Measurements from ENCODE around the gene MEGF8. TPM values are rescaled to one million over a fixed set of nuclear protein-coding genes. Genes with fewer than 3 reads are reported as not detected.

Gene MEGF8
- total RNA-seq, 1 experiment from 2014 or later, result 4.9 TPM

- DNase-seq (ENCODE audit: low spot score), result no peak
Measured at GRCh38 chr19:42356686-42357085, 31.3 kb downstream of the MEGF8 start.

GRCh38 chr19:42357290-42357689 is 31.9 kb downstream of the MEGF8 start:
- DNase-seq (ENCODE audit: low spot score), result no peak

GRCh38 chr19:42360787-42361544 is 35.5 kb downstream of the MEGF8 start:
- no peak for DNase-seq (ENCODE audit: low spot score)

GRCh38 chr19:42361545-42361910 is 36.1 kb downstream of the MEGF8 start:
- DNase-seq (ENCODE audit: low spot score), result no peak

GRCh38 chr19:42362342-42362741 is 36.9 kb downstream of the MEGF8 start:
- DNase-seq (ENCODE audit: low spot score), result no peak

- DNase-seq (ENCODE audit: low spot score), result no peak
Measured at GRCh38 chr19:42362891-42363440, 37.5 kb downstream of the MEGF8 start.

GRCh38 chr19:42363614-42364346 is 38.3 kb downstream of the MEGF8 start:
- no peak for DNase-seq (ENCODE audit: low spot score)

- DNase-seq (ENCODE audit: low spot score), result no peak
Measured at GRCh38 chr19:42366673-42367072, 41.2 kb downstream of the MEGF8 start.

- no peak for DNase-seq (ENCODE audit: low spot score)
Measured at GRCh38 chr19:42367929-42368328, 42.5 kb downstream of the MEGF8 start.

GRCh38 chr19:42368360-42368759 is 42.9 kb downstream of the MEGF8 start:
- DNase-seq (ENCODE audit: low spot score), result no peak

GRCh38 chr19:42368765-42369164 is 43.3 kb downstream of the MEGF8 start:
- no peak for DNase-seq (ENCODE audit: low spot score)

GRCh38 chr19:42369433-42370067 is 44.1 kb downstream of the MEGF8 start:
- no peak for DNase-seq (ENCODE audit: low spot score)

- DNase-seq (ENCODE audit: low spot score), result no peak
Measured at GRCh38 chr19:42370068-42370520, 44.7 kb downstream of the MEGF8 start.

- no peak for DNase-seq (ENCODE audit: low spot score)
Measured at GRCh38 chr19:42370626-42371175, 45.3 kb downstream of the MEGF8 start.

- no peak for DNase-seq (ENCODE audit: low spot score)
Measured at GRCh38 chr19:42374826-42375376, 49.5 kb downstream of the MEGF8 start.

GRCh38 chr19:42375415-42376176 is 50.2 kb downstream of the MEGF8 start:
- no peak for DNase-seq (ENCODE audit: low spot score)

GRCh38 chr19:42376177-42376555 is 50.7 kb downstream of the MEGF8 start:
- DNase-seq (ENCODE audit: low spot score), result no peak

GRCh38 chr19:42378225-42379215 is 53.1 kb downstream of the MEGF8 start:
- no peak for DNase-seq (ENCODE audit: low spot score)

- DNase-seq (ENCODE audit: low spot score), result no peak
Measured at GRCh38 chr19:42380155-42380554, 54.7 kb downstream of the MEGF8 start.

All from H4 (cell line).